K562 (cell line): ENCODE measurements around the gene MRPL28. TPM values are rescaled to one million over a fixed set of nuclear protein-coding genes. Genes with fewer than 3 reads are reported as not detected.

Experiments
- ARID2 ChIP-seq: fragments of 450-650 bp; IDR thresholded peaks from 2 replicates; pipeline ENCODE4 v1.6.1; 2017; ENCODE audit warnings: antibody characterized with exemption, mild to moderate bottlenecking
- CXXC5 ChIP-seq: fragments of 250-450 bp; sonication (Bioruptor Pico); IDR thresholded peaks from 2 replicates; pipeline ENCODE4 v1.8.0; 2022; ENCODE audit warnings: inconsistent platforms, mild to moderate bottlenecking, moderate library complexity
- NR4A1 ChIP-seq, 2 experiments: fragments of 250-450 bp in 1 of 2; fragments of 450-650 bp in 1 of 2; sonication (Bioruptor Pico) in 1 of 2; IDR thresholded peaks; 2 replicates each; pipeline versions ENCODE4 v1.4.0 to v1.6.1; 2016 to 2020; ENCODE audit warnings: mild to moderate bottlenecking in 2 of 2, missing compliant biosample characterization in 1 of 2, missing genetic modification characterization in 1 of 2, moderate library complexity in 1 of 2
- RNF2 ChIP-seq: sonication (generic); IDR thresholded peaks from 2 replicates; pipeline ENCODE4 v1.6.1; 2016
- XRCC5 ChIP-seq: fragments of 200-400 bp; formaldehyde crosslinking; IDR thresholded peaks from 2 replicates; pipeline ENCODE4 v1.6.1; 2017; ENCODE audit warnings: low read depth, mild to moderate bottlenecking, low read length
- polyA plus RNA-seq, 8 experiments: library from polyadenylated mRNA; depleted of rRNA in 4 of 8; stranded (reverse) in 5 of 8; unstranded in 3 of 8; fragments of >200 nt; fragmentation: Nextera tagmentation in 2 of 8; fragmentation: Illumina TruSeq in 1 of 8; extraction: Ambion mirVana in 2 of 8; extraction: Trizol in 1 of 8; gene quantifications; 2 replicates each; pipeline versions ENCODE4 v1.2.1 to v1.2.3, GENCODE V29; 2011 to 2014; ENCODE audit warnings: inconsistent platforms in 1 of 8, missing spikeins in 1 of 8
- total RNA-seq, 7 experiments: library from RNA; depleted of rRNA in 6 of 7; stranded (reverse); fragments of >200 nt in 6 of 7; fragmentation: Illumina TruSeq in 2 of 7; extraction: Trizol in 2 of 7; gene quantifications; 2 replicates each; pipeline versions ENCODE4 v1.2.1 to v1.2.3, GENCODE V29; 2011 to 2021; ENCODE audit warnings: low replicate concordance in 1 of 7
- TF ChIP-seq, protein P1 (sequence below), 2 experiments: IDR thresholded peaks; 2 replicates each; pipeline ENCODE4 v1.6.1; 2011; ENCODE audit warnings: borderline replicate concordance in 1 of 2, control low read depth in 1 of 2, low read depth in 1 of 2, low read length in 1 of 2, mild to moderate bottlenecking in 1 of 2, mixed read lengths in 1 of 2, moderate library complexity in 1 of 2; ENCODE audit not compliant: insufficient read depth in 1 of 2, insufficient read length in 1 of 2, poor library complexity in 1 of 2, severe bottlenecking in 1 of 2; ENCODE audit errors: extremely low read depth in 1 of 2
- TF ChIP-seq, protein P2 (sequence below): fragments of 450-650 bp; IDR thresholded peaks from 2 replicates; pipeline ENCODE4 v1.6.1; 2017; ENCODE audit warnings: mild to moderate bottlenecking, moderate library complexity
- TF ChIP-seq, protein P3 (sequence below), 2 experiments: fragments of 450-650 bp; IDR thresholded peaks; 2 replicates each; pipeline ENCODE4 v1.6.1; 2016
- TF ChIP-seq, protein P4 (sequence below): fragments of 200-800 bp; sonication (Bioruptor generic); IDR thresholded peaks from 2 replicates; pipeline ENCODE4 v1.6.1; 2017; ENCODE audit warnings: missing genetic modification characterization, missing compliant biosample characterization
- TF ChIP-seq, protein P5 (sequence below), 2 experiments: fragments of 450-650 bp; formaldehyde crosslinking in 1 of 2; IDR thresholded peaks; 2 replicates each; pipeline versions ENCODE4 v1.4.0 to v1.6.1; 2014 to 2020; ENCODE audit warnings: mild to moderate bottlenecking in 2 of 2, borderline replicate concordance in 1 of 2, low read depth in 1 of 2

MRPL28 gene
- total and polyA plus RNA-seq, 9 of the 15 experiments (the other 6 are each of a cell fraction or from before 2014, with no cell fraction given), result 2.5 to 323 (median 175) TPM

DNA sequence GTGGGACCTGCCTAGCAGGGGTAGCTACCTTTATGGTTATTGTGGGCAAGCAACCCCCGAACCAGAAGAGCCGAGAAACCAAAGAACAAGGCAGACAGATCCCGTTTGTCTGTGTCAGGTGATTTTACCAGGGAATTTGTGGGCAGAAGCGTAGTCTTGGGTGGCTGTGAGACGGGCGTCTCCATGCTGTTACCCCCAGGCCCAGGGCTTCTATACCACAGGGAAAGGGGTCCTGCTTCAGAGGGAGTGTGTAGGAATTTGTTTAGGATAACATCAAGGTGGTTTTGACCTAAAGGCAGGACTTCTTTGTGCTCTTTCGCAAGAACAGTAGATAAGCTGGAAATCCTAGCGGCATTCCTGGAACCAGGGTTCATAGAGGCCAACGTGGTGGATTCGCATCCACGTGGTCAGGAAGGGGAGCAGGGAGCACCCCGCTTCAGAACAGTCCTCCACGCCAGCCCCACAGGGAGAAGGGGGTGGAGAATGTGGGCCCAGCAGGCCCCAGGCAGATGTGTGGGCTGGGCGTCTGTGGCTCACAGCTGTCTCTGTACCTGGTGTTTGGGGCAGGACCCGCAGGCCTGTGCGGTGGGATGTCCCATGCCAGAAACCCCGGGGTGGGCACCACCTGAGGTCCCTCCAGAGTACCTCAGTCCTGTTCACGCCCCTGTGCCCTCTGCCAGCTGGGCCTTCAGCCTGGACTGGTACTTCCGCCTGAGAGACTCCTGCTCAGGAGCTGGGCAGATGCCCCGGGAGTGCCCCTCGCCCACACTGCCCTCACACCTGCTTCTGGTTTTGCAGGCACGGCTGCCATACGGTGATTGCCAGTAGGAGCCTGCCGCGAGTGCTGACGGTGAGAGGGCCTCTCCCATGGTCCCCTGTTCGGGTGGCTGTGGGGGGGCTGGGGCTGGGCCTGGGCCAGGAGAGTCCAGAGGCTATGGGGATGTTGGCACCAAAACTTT, 35.5 kb upstream of the MRPL28 start (continued):
- TF ChIP-seq, protein P1, sequence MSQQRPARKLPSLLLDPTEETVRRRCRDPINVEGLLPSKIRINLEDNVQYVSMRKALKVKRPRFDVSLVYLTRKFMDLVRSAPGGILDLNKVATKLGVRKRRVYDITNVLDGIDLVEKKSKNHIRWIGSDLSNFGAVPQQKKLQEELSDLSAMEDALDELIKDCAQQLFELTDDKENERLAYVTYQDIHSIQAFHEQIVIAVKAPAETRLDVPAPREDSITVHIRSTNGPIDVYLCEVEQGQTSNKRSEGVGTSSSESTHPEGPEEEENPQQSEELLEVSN (IDR thresholded peaks at IDR 0.05; ENCODE audit: borderline replicate concordance in 1 of 2, extremely low read depth in 1 of 2, insufficient read depth in 1 of 2, insufficient read length in 1 of 2, low read depth in 1 of 2, low read length in 1 of 2, poor library complexity in 1 of 2, severe bottlenecking in 1 of 2), result no peak
- TF ChIP-seq, protein P2, sequence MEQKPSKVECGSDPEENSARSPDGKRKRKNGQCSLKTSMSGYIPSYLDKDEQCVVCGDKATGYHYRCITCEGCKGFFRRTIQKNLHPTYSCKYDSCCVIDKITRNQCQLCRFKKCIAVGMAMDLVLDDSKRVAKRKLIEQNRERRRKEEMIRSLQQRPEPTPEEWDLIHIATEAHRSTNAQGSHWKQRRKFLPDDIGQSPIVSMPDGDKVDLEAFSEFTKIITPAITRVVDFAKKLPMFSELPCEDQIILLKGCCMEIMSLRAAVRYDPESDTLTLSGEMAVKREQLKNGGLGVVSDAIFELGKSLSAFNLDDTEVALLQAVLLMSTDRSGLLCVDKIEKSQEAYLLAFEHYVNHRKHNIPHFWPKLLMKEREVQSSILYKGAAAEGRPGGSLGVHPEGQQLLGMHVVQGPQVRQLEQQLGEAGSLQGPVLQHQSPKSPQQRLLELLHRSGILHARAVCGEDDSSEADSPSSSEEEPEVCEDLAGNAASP, result no peak
- TF ChIP-seq, protein P3, sequence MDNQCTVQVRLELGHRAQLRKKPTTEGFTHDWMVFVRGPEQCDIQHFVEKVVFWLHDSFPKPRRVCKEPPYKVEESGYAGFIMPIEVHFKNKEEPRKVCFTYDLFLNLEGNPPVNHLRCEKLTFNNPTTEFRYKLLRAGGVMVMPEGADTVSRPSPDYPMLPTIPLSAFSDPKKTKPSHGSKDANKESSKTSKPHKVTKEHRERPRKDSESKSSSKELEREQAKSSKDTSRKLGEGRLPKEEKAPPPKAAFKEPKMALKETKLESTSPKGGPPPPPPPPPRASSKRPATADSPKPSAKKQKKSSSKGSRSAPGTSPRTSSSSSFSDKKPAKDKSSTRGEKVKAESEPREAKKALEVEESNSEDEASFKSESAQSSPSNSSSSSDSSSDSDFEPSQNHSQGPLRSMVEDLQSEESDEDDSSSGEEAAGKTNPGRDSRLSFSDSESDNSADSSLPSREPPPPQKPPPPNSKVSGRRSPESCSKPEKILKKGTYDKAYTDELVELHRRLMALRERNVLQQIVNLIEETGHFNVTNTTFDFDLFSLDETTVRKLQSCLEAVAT (IDR thresholded peaks at IDR 0.05), result no peak
- no peak for TF ChIP-seq XRCC5
- no peak for TF ChIP-seq ARID2
- no peak for TF ChIP-seq NR4A1 (CRISPR knock-in tag; IDR thresholded peaks at IDR 0.05)
- 0 out of 2 replicates have a peak, but pooled peaks have one; percentile 64 for TF ChIP-seq NR4A1 (tag; IDR thresholded peaks at IDR 0.05)
- TF ChIP-seq, protein P4, sequence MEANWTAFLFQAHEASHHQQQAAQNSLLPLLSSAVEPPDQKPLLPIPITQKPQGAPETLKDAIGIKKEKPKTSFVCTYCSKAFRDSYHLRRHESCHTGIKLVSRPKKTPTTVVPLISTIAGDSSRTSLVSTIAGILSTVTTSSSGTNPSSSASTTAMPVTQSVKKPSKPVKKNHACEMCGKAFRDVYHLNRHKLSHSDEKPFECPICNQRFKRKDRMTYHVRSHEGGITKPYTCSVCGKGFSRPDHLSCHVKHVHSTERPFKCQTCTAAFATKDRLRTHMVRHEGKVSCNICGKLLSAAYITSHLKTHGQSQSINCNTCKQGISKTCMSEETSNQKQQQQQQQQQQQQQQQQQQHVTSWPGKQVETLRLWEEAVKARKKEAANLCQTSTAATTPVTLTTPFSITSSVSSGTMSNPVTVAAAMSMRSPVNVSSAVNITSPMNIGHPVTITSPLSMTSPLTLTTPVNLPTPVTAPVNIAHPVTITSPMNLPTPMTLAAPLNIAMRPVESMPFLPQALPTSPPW (CRISPR knock-in tag), result 0 out of 2 replicates have a peak, but pooled peaks have one; percentile 25
- TF ChIP-seq CXXC5 (CRISPR knock-in tag), result peak; percentile 75
- TF ChIP-seq, protein P5, sequence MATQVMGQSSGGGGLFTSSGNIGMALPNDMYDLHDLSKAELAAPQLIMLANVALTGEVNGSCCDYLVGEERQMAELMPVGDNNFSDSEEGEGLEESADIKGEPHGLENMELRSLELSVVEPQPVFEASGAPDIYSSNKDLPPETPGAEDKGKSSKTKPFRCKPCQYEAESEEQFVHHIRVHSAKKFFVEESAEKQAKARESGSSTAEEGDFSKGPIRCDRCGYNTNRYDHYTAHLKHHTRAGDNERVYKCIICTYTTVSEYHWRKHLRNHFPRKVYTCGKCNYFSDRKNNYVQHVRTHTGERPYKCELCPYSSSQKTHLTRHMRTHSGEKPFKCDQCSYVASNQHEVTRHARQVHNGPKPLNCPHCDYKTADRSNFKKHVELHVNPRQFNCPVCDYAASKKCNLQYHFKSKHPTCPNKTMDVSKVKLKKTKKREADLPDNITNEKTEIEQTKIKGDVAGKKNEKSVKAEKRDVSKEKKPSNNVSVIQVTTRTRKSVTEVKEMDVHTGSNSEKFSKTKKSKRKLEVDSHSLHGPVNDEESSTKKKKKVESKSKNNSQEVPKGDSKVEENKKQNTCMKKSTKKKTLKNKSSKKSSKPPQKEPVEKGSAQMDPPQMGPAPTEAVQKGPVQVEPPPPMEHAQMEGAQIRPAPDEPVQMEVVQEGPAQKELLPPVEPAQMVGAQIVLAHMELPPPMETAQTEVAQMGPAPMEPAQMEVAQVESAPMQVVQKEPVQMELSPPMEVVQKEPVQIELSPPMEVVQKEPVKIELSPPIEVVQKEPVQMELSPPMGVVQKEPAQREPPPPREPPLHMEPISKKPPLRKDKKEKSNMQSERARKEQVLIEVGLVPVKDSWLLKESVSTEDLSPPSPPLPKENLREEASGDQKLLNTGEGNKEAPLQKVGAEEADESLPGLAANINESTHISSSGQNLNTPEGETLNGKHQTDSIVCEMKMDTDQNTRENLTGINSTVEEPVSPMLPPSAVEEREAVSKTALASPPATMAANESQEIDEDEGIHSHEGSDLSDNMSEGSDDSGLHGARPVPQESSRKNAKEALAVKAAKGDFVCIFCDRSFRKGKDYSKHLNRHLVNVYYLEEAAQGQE (IDR thresholded peaks at IDR 0.05; ENCODE audit: borderline replicate concordance), result 0 out of 2 replicates have a peak, but pooled peaks have one; percentile 15
- TF ChIP-seq, protein P5 (CRISPR knock-in tag; IDR thresholded peaks at IDR 0.05; ENCODE audit: low read depth), result no peak
- TF ChIP-seq RNF2, result no peak
